GM15510 (cell line): ENCODE data around the gene GMPR.

ENCODE experiments used
- POLR2A ChIP-seq: IDR thresholded peaks from 3 replicates; pipeline ENCODE4 v1.6.1; 2011; ENCODE audit warnings: borderline replicate concordance; ENCODE audit not compliant: insufficient read length; ENCODE audit errors: extremely low read depth

GMPR gene

GRCh38 chr6:16336911-16337294 lies 98.5 kb downstream of the GMPR start:
- no peak for TF ChIP-seq POLR2A

GRCh38 chr6:16337295-16337975 lies 99.0 kb downstream of the GMPR start:
- no peak for TF ChIP-seq POLR2A

GRCh38 chr6:16338577-16339264 lies 100.3 kb downstream of the GMPR start:
- no peak for TF ChIP-seq POLR2A

GRCh38 chr6:16339265-16339587 lies 100.8 kb downstream of the GMPR start:
- TF ChIP-seq POLR2A = no peak

- no peak for TF ChIP-seq POLR2A
Measured at GRCh38 chr6:16343593-16343992, 105.2 kb downstream of the GMPR start.

- no peak for TF ChIP-seq POLR2A
Measured at GRCh38 chr6:16344756-16345155, 106.4 kb downstream of the GMPR start.
